GM10266 (cell line): Measurements from ENCODE around the gene NPFF.

Experiments
- DNase-seq: peaks from one replicate; pipeline ENCODE4 v3.0.0; 2012; ENCODE audit errors: extremely low spot score
- TF ChIP-seq, protein P1 (sequence below): IDR thresholded peaks from 2 replicates; pipeline ENCODE4 v1.5.1; 2012; ENCODE audit warnings: mild to moderate bottlenecking, low read depth; ENCODE audit not compliant: control insufficient read depth, insufficient read depth; ENCODE audit errors: missing control alignments

Gene NPFF

DNA sequence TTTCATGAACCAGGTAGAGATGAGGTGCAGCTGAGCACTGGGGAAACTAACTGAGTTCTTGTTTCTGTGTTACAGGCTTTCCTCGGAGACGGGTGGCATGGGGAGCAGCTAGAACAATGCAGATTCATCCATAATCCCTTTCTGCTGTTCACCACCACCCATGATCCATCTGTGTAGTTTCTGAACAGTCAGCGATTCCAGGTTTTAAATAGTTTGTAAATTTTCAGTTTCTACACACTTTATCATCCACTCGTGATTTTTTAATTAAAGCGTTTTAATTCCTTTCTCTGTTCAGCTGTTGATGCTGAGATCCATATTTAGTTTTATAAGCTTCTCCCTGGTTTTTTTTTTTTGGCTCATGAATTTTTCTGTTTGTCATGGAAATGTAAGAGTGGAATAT is 28.0 kb downstream of the NPFF start:
- TF ChIP-seq, protein P1, sequence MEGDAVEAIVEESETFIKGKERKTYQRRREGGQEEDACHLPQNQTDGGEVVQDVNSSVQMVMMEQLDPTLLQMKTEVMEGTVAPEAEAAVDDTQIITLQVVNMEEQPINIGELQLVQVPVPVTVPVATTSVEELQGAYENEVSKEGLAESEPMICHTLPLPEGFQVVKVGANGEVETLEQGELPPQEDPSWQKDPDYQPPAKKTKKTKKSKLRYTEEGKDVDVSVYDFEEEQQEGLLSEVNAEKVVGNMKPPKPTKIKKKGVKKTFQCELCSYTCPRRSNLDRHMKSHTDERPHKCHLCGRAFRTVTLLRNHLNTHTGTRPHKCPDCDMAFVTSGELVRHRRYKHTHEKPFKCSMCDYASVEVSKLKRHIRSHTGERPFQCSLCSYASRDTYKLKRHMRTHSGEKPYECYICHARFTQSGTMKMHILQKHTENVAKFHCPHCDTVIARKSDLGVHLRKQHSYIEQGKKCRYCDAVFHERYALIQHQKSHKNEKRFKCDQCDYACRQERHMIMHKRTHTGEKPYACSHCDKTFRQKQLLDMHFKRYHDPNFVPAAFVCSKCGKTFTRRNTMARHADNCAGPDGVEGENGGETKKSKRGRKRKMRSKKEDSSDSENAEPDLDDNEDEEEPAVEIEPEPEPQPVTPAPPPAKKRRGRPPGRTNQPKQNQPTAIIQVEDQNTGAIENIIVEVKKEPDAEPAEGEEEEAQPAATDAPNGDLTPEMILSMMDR: no peak
- DNase-seq: no peak

DNA sequence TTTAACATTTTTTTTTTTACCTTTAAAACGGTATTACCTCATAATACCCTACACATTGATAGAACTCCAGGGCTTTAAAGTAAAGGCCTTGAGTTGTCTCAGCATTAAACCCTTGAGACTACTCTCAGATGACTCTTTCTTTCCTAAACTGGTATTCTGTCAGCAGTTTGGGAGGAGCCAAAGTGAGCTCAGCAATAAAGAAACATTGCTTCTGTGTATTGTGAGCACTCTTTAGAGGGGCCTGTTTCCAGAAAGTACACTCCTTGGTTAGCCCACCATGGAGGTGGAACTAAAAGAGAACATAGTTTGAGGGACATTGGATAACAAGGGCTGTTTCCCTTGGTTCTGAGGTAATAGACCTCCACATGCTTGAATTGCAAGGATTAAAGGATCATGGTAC is 28.4 kb downstream of the NPFF start:
- no peak for DNase-seq
- TF ChIP-seq, protein P1: no peak

DNA sequence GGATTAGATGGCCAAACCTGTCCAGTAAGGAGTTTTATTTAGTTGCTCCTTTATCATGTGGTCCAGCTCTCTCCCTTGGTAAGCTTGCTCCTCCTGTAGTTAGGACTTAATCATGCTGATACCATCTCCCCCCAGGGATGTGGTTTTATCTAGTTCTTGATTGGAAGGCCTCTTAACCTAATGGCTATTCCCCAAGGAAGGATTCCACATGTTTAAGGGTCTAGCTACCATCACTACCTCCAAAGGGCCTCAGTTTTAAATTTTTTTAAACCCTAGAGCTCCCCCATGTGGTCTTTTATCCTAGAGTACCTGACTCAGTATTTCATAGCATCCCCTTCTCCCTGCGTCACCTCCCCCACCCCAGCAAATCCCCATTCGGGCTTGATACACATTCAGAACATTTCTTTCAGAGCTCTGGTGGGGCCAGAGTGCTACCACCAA is 30.5 kb downstream of the NPFF start:
- no peak for DNase-seq
- TF ChIP-seq, protein P1: peak; percentile 35

DNA sequence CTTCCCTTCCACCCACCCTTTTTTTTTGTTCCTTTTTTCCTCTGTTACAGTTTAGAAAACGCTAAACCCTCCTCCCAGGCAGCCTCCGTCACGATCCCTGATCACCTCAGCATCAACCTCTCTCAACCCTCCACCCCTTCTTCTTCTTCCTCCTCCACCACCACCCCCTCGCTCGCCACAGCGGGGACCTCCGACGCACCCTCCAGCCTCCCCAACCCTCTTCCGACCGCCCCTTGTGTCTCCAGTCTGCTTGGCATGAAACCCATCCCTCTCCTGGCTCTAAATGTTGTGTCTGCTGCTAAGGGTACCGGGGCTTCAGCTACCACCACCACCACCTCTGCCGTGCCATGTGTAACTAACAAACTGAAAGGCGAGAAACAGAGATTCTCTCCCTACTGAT is 32.5 kb downstream of the NPFF start:
- TF ChIP-seq, protein P1: no peak
- DNase-seq: no peak

DNA sequence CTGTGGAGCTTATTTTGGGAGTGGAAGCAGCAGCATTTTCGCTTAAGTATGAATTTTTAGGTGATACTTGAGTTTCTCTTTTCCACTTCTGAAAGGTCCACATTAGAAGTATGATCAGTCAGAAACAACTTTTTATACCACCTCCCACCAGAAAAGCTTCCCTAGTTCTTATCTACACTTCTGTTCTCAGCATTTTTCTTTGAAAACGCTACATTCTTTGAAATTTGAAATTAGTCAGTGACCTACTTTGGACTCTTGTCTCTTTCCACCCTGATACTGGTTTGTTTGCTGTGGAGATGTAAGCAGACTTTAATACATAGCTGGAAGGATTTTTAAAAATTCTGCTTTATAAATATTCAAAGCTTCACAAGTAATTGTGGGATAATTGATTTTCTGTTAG is 33.2 kb downstream of the NPFF start:
- DNase-seq: no peak
- TF ChIP-seq, protein P1: no peak

DNA sequence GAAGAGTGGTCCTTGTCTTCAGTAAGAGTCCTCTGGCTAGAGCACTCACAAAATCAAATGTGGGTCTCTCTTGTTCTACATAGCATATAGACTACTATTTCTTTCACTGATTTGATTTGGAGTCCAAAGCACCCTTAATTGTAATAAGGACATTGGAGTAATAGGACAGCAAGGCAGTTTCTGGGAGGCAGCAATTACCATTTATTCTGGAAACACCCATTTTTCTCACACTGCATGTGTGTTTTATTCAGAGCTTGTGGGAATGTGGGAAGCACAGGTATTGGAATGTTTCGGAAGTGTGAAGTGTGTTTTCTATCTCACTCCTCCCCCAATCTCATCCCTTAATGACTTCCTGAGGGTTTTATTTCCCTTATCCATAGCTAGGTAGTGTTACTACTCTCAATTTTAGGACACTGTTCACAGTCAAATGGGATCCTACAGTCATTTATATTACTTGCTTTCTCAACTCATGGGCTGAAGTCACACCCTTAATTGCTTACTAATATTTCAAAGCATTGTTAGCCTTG is 35.2 kb downstream of the NPFF start:
- TF ChIP-seq, protein P1: no peak
- DNase-seq: no peak

DNA sequence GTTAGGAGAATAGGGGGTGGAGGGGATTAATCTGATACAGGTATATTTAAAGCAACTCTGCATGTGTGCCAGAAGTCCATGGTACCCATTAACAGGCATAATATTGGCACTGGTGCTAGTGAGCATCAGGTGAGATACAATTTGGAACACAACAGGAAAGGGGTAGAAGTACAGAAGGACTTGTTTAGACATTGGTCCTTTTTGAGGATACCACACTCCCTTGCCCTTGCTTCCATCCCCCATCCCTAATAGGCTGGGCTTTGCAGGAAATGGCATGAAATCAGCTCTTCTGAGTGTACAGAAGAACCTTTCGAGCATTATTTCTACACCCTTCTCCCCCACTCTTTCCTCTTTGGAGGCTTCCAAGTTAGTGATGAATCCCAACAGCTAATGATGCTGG is 39.0 kb downstream of the NPFF start:
- TF ChIP-seq, protein P1: no peak
- no peak for DNase-seq
